Activated naive CD4-positive, alpha-beta T cell treated with anti-CD3 and anti-CD28 coated beads for 36 hours (primary cell): ENCODE measurements around the gene C2CD4D. TPM values are rescaled to one million over a fixed set of nuclear protein-coding genes. Genes with fewer than 3 reads are reported as not detected.
A peak's percentile ranks its signal among the peaks of the same experiment; 100 is the strongest.

Experiments
- CTCF ChIA-PET: fragments of 350-600 bp; sonication (Branson Sonifier 250); formaldehyde crosslinking; loops from one replicate; lab custom pipeline; 2021; ENCODE audit warnings: antibody characterized with exemption; lab: Charles Lee
- DNase-seq: peaks from one replicate; pipeline ENCODE4 v3.0.0-alpha.2; 2020
- H3K27ac Mint-ChIP-seq: one replicate; pipeline ENCODE4 v1.8.0; 2021; ENCODE audit warnings: mild to moderate bottlenecking, mixed read lengths
- H3K27me3 Mint-ChIP-seq: one replicate; pipeline ENCODE4 v1.8.0; 2021; ENCODE audit warnings: low read depth, mixed read lengths
- H3K36me3 Mint-ChIP-seq: one replicate; pipeline ENCODE4 v1.8.0; 2021; ENCODE audit warnings: low read depth, mixed read lengths
- H3K4me1 Mint-ChIP-seq: one replicate; pipeline ENCODE4 v1.8.0; 2021; ENCODE audit warnings: low read depth, mixed read lengths
- H3K4me3 Mint-ChIP-seq: one replicate; pipeline ENCODE4 v1.8.0; 2021; ENCODE audit warnings: mild to moderate bottlenecking, moderate library complexity, mixed read lengths
- H3K9me3 Mint-ChIP-seq: one replicate; pipeline ENCODE4 v1.8.0; 2021; ENCODE audit warnings: mixed read lengths
- intact Hi-C: fragments of 100-400 bp; cut with micrococcal nuclease; formaldehyde crosslinking; loops from one replicate; pipeline ENCODE4 v1.15.1; 2023
- total RNA-seq, 2 experiments: library from RNA; stranded (reverse); gene quantifications; one replicate each; pipeline ENCODE4 v1.2.3, GENCODE V29; 2021

C2CD4D gene
- total RNA-seq, 2 experiments from 2014 or later, result 2.3 to 2.7 TPM

DNA sequence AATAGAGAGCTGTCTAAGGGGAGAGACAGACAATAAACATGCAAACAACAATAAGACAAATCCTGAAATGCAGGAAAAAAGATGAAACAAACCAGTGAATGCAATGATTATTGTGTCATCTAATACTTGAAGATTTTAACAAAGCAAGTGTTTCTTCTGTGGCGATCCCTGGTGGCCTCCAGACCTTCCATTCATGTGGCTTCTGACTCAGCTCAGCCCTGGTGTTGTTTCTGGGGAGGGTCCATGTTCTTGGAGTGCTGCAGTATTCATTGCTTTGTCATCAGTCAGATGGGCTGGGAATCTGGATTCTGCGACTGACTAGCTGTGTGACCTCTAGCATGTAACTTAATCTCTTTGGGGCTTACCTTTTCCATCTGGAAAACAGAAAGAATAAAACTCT, 1.5 kb upstream of the C2CD4D start:
- intact Hi-C loops, result no loop called here
- Mint-ChIP-seq H3K4me1 (peaks cover 36% of the 10 kb centered on the region), H3K4me3 (peak overlapping the region; percentile 4), H3K27ac (no peak overlapping the region), H3K27me3 (no peaks in the 10 kb centered on the region), H3K36me3 (peaks cover 8% of the 10 kb centered on the region), H3K9me3 (no peaks in the 10 kb centered on the region)
- DNase-seq, result no peak
- CTCF ChIA-PET, result interaction anchor here (1.2 kb wide), 1 partner anchor 160 kb away, joined by 3 read pairs; no protein-coding TSS in a partner anchor

- Mint-ChIP-seq H3K27ac (peak overlapping the region; percentile 83), H3K4me3 (peak overlapping the region; percentile 88), H3K27me3 (no peaks in the 10 kb centered on the region), H3K36me3 (peaks cover 6% of the 10 kb centered on the region), H3K4me1 (peaks cover 34% of the 10 kb centered on the region), H3K9me3 (no peaks in the 10 kb centered on the region)
- DNase-seq, result no peak
- CTCF ChIA-PET, result interaction anchor here (0.7 to 1.2 kb wide), 5 partner anchors 9 to 161 kb away, joined by 3 to 5 read pairs (median 3); no protein-coding TSS in a partner anchor
- intact Hi-C loops, result no loop called here
These were observed 801 bp upstream of the C2CD4D start for GRCh38 chr1:151840421-151840820.

DNA sequence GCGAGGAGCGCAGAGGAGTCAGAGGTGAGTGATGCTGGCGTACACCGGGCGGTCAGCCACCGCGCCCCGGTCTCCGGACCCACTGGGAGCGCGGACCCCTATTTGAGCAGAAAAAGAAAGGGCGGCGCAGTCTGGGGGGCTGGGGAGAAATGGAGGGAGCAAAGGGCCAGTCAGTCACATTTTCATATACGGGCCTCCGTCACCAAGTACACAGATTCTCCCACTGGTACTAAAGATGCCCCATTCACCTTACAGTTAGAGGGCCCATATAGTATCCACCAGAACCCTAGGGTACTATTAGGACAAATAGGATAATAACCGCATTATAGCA, 573 bp downstream of the C2CD4D start:
- CTCF ChIA-PET, result no interaction called here
- H3K27me3 Mint-ChIP-seq, result no peaks in the 10 kb centered on the region
- H3K4me3 Mint-ChIP-seq, result peak overlapping the region; percentile 88

DNA sequence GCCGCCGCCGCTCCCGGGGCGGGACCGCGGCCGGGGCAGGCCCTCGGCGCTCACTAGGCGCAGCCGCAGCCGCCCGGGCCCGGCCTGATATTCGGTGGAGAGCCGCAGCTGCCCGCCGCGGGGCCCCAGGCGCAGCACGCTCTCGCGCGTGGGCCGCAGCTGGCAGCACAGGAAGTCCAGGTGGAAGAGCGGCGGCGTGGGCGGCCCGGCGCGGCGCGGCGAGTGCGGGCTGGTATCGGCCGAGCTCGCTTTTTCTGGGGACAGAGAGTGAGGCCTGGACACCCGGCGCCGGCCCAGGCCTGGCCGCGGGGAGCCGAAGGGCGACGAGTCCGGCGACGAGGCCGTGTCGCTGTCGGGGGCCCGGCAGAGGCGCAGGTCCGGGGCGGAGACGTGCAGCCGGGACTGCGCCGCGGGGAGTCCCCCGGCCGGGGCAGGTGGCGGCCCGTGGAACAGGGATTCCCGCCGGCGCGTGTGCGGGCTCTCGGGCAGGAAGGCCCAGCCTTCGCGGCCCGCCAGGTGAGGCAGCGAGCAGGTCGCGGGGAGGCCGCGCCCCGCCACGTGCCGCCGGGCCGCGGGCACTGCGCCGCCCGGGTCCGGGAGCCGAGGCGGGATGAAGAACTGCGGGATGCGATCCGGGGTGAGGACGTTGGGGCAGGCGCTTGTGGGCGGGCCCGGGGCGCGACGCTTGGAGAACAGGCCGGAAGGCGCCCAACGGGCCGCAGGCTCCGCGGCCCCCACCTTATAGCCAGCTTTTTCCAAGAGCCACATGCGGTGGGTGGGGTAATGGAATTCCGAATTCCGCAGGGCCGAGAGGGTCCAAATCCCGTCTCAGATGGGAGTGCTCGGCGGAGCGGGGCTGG, 1.2 kb downstream of the C2CD4D start:
- CTCF ChIA-PET, result no interaction called here
- Mint-ChIP-seq H3K9me3 (no peaks in the 10 kb centered on the region), H3K36me3 (peaks cover 2% of the 10 kb centered on the region), H3K4me1 (peaks cover 43% of the 10 kb centered on the region), H3K27ac (peak overlapping the region; percentile 83), H3K4me3 (peak overlapping the region; percentile 88), H3K27me3 (no peaks in the 10 kb centered on the region)
- intact Hi-C loops, result loop anchor here (1.0 to 10.0 kb wide), 8 partner anchors 10 to 644 kb away; partner anchors contain the start of genes CELF3, PIP5K1A, POGZ and VPS72
- peak; percentile 53 for DNase-seq

More for the DNA sequence above, 573 bp downstream of the C2CD4D start:
- Mint-ChIP-seq H3K36me3 (peaks cover 2% of the 10 kb centered on the region), H3K9me3 (no peaks in the 10 kb centered on the region), H3K4me1 (peaks cover 37% of the 10 kb centered on the region), H3K27ac (peak overlapping the region; percentile 83)
- intact Hi-C loops, result loop anchor here (1.0 to 10.0 kb wide), 8 partner anchors 9 to 644 kb away; partner anchors contain the start of genes CELF3, PIP5K1A, POGZ and VPS72
- no peak for DNase-seq

DNA sequence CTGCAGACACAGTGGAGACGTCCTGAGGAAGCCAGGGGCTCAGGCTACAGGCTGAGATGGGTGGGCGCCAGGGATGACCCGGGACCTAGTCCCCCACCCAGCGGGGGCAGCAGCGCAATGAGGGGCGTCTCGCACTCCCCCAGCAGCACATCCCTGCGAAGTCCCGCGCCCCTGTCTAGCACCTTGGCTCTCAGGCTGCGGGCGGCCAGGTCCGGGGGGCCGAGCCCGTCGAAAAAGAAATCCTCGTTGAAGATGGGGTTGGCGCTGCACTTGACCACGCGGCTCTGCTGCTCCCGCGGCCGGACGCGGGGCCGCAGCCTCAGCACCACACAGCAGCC, 1.8 kb downstream of the C2CD4D start:
- H3K4me1 Mint-ChIP-seq, result peaks cover 45% of the 10 kb centered on the region
- H3K27me3 Mint-ChIP-seq, result no peaks in the 10 kb centered on the region
- intact Hi-C loops, result loop anchor here (2.0 to 10.0 kb wide), 8 partner anchors 47 to 643 kb away; partner anchors contain the start of genes CELF3, PIP5K1A, POGZ and TDRKH
- no peak for DNase-seq
- H3K9me3 Mint-ChIP-seq, result no peaks in the 10 kb centered on the region
- peak overlapping the region; percentile 72 for H3K4me3 Mint-ChIP-seq
- H3K27ac Mint-ChIP-seq, result peak overlapping the region; percentile 57
- CTCF ChIA-PET, result interaction anchor here (1.7 to 2.4 kb wide), 3 partner anchors 75 to 244 kb away, joined by 6 to 13 read pairs (median 12); partner anchors contain the start of gene MRPL9
- H3K36me3 Mint-ChIP-seq, result peaks cover 2% of the 10 kb centered on the region

DNA sequence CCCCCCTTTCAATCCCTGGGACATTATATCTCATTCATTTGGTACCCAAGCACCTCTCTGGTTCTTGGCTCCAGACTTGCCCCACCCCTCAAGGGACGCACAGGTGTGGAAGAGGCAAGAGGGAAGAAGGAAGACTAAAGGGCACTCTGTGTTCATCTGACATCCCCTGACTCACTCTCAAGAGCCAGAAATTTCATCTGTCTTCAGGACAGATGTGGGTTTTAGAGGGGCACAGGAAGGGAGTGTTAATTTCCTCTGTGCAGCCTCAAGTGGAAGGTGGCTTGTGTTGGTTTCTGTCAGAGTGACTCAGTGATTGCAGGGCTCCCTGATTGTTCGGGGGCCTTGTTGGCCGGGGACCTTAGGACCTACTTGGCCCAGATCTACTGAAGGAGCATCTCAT, 2.4 kb downstream of the C2CD4D start:
- CTCF ChIA-PET, result interaction anchor here (0.5 to 2.4 kb wide), 26 partner anchors 9 to 622 kb away, joined by 3 to 14 read pairs (median 5); partner anchors contain the start of gene MRPL9
- DNase-seq, result peak; percentile 56
- Mint-ChIP-seq H3K9me3 (no peaks in the 10 kb centered on the region), H3K4me3 (peak overlapping the region; percentile 72), H3K4me1 (peaks cover 45% of the 10 kb centered on the region), H3K27me3 (no peaks in the 10 kb centered on the region), H3K36me3 (peaks cover 2% of the 10 kb centered on the region), H3K27ac (peak overlapping the region; percentile 57)
- intact Hi-C loops, result loop anchor here (2.0 to 10.0 kb wide), 6 partner anchors 46 to 642 kb away; partner anchors contain the start of genes CELF3, PIP5K1A, POGZ and TDRKH

DNA sequence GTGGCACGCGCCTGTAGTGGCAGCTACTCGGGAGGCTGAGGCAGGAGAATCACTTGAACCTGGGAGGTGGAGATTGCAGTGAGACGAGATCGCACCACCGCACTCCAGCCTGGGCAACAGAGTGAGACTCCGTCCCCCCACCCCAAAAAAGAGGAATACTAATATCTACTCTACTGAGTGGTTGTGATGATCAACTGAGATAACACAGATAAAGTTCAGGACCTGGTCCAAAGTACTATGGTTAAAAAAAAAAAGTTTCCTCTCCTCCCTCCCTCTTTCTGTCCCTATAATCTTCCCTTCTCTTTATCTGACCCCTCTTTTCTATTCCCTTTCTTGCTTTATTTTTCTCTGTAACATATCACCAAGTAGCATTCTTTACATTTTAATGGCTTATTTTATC, 4.0 kb downstream of the C2CD4D start:
- no peaks in the 10 kb centered on the region for H3K9me3 Mint-ChIP-seq
- H3K27me3 Mint-ChIP-seq, result no peaks in the 10 kb centered on the region
- no peaks in the 10 kb centered on the region for H3K36me3 Mint-ChIP-seq
- no peak overlapping the region for H3K27ac Mint-ChIP-seq
- no peak overlapping the region for H3K4me3 Mint-ChIP-seq
- DNase-seq, result no peak
- CTCF ChIA-PET, result interaction anchor here (0.8 to 2.4 kb wide), 20 partner anchors 8 to 300 kb away, joined by 3 to 14 read pairs (median 5); partner anchors contain the start of gene MRPL9
- H3K4me1 Mint-ChIP-seq, result peaks cover 44% of the 10 kb centered on the region
- intact Hi-C loops, result loop anchor here (5.0 to 10.0 kb wide), 5 partner anchors 118 to 641 kb away; partner anchors contain the start of genes CELF3, PIP5K1A, POGZ and VPS72

DNA sequence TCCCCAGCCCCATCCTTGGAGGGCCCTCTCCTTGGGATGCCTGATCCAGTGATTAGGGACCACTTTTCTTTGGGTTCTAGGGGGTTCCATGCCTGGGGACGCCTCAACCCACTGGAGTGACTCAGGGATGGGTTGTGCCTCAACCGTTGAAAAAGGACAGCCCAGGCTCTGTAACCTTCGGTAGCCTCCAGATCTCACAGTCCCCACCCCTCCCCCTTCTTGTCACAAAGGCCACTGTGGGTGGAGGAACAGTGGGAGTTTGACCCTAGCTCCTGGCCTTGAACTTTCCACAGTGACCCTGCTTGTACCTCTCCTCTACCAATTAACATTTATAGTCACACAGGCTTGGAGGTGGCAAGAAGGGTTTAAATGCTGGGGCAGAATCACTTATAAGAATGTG, 5.4 kb downstream of the C2CD4D start:
- Mint-ChIP-seq H3K36me3 (no peaks in the 10 kb centered on the region), H3K27ac (no peak overlapping the region), H3K4me3 (no peak overlapping the region), H3K27me3 (no peaks in the 10 kb centered on the region), H3K4me1 (peaks cover 46% of the 10 kb centered on the region), H3K9me3 (no peaks in the 10 kb centered on the region)
- no peak for DNase-seq
- intact Hi-C loops, result loop anchor here (10.0 kb wide), 1 partner anchor 639 kb away; the partner anchor contains the start of genes PIP5K1A and VPS72
- CTCF ChIA-PET, result interaction anchor here (1.0 to 1.6 kb wide), 3 partner anchors 10 to 71 kb away, joined by 3 to 5 read pairs (median 4); partner anchors contain the start of gene MRPL9

DNA sequence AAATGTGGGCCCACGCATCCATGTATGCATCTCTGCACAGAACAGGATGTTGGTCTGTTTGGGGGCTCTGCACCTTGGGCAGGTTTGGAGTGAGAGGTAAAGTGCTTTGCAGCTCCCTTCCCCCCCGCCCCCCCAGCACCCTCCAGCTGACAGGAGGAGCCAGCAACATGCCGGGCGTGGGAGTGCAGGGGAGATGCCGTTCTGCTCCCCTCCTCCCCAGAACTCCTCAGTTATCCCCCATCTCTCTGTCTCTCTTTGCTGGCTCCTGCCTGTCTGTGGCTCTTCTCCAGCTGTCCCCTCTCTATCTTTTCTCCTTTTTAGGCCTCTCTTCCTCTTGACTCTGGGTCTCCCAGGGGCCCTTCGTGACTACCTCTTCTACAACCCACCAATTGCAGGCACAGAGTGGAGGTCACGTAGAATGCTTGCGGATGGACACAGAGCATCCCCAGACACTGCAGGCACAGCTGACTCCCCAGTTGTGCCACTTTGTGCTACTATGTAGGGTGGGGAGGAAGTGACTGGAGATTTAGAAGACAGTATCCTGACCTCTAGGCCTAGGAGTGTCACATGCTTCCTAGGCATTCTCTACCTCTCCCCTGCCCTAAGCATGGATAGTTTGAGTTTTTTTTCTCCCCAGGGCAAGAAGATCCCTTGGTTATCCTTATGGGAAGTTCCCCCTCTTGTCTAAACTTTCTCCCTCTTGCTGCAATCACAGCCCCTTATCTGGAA, 6.3 kb downstream of the C2CD4D start:
- Mint-ChIP-seq H3K27ac (no peak overlapping the region), H3K4me3 (no peak overlapping the region)

GRCh38 chr1:151832318-151832980, 7.2 kb downstream of the C2CD4D start:
- Mint-ChIP-seq H3K36me3 (no peaks in the 10 kb centered on the region), H3K27ac (peak overlapping the region; percentile 14), H3K4me3 (no peak overlapping the region), H3K4me1 (peaks cover 58% of the 10 kb centered on the region), H3K9me3 (no peaks in the 10 kb centered on the region), H3K27me3 (no peaks in the 10 kb centered on the region)
- intact Hi-C loops, result loop anchor here (10.0 kb wide), 1 partner anchor 638 kb away; the partner anchor contains the start of genes PIP5K1A and VPS72
- CTCF ChIA-PET, result interaction anchor here (0.7 to 1.5 kb wide), 3 partner anchors 12 to 397 kb away, joined by 3 read pairs; no protein-coding TSS in a partner anchor
- DNase-seq, result no peak

More for the DNA sequence above, 6.3 kb downstream of the C2CD4D start:
- Mint-ChIP-seq H3K4me1 (peaks cover 53% of the 10 kb centered on the region), H3K27me3 (no peaks in the 10 kb centered on the region), H3K9me3 (no peaks in the 10 kb centered on the region), H3K36me3 (no peaks in the 10 kb centered on the region)
- intact Hi-C loops, result loop anchor here (10.0 kb wide), 1 partner anchor 639 kb away; the partner anchor contains the start of genes PIP5K1A and VPS72
- CTCF ChIA-PET, result interaction anchor here (1.0 to 1.5 kb wide), 2 partner anchors 13 to 202 kb away, joined by 3 read pairs; no protein-coding TSS in a partner anchor
- DNase-seq, result no peak

DNA sequence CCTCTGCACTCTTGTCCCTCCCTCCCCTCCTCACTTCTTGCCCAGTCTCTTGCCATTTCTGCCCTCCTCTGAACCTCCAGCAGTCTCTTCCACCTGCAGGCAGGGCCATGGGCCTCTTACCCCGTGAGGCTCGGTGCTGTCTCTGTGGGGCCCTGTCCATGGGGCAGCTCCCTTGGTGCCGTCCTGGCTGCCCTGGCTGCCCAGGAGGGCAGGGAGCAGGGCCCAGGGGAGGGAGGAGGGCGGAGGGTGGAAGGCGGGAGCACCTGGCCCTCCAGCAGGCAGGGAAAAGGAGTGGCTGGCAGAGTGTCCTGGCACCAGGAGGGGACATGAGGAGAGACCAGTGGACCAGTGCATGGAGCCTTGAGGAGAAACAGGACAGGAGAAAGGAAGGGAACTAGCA, 8.0 kb downstream of the C2CD4D start, which contains the start of gene RORC:
RORC (minus strand) TSS at position 198 of the 400 bp plus-strand sequence; CDS start at position 160, 38 bp downstream.
- CTCF ChIA-PET, result no interaction called here
- no peak within 1 kb of the TSS for H3K4me3 Mint-ChIP-seq
- intact Hi-C loops, result loop anchor here (10.0 kb wide), 1 partner anchor 637 kb away; the partner anchor contains the start of genes PIP5K1A and VPS72
- peaks cover 50% of the 10 kb centered on the region for H3K4me1 Mint-ChIP-seq
- H3K27me3 Mint-ChIP-seq, result no peaks in the 10 kb centered on the region
- no peaks in the 10 kb centered on the region for H3K9me3 Mint-ChIP-seq
- H3K27ac Mint-ChIP-seq, result peak within 1 kb of the TSS; percentile 14
- no peaks in the 10 kb centered on the region for H3K36me3 Mint-ChIP-seq
- no peak for DNase-seq
